ENCODE measurements around the gene TCTN1.

DNA sequence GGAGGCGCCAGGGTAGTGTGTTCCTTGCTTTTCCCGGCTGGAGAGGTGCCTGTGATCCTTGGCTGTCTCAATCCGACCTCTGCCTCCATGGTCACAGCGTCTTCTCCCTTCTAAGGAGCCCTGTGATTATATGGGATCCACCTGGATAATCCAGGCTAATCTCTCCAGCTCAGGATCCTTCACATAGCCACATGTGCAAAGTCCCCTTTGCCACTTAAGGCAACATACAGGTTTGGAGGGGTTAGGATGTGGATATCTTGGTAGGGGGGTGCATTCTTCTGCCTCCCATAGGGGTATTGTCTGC is 76.2 kb downstream of the TCTN1 start:
- no peak for TF ChIP-seq CTCF (IDR thresholded peaks at IDR 0.05; ENCODE audit: low read length)
- no peak for TF ChIP-seq EZH2phosphoT487 (IDR thresholded peaks at IDR 0.05; ENCODE audit: low read length)
- no peak for TF ChIP-seq EZH2 (optimal IDR thresholded peaks at IDR 0.05; ENCODE audit: low read depth, low read length)

All from MM.1S (cell line).